GM12874 (cell line): ENCODE data around the gene AMMECR1.

Source experiments
- TF ChIP-seq, protein P1 (sequence below): IDR thresholded peaks from 2 replicates; pipeline ENCODE4 v1.5.1; 2011; ENCODE audit warnings: low read depth, mild to moderate bottlenecking, control low read depth, low read length, moderate library complexity; ENCODE audit not compliant: insufficient read depth

The AMMECR1 gene

DNA sequence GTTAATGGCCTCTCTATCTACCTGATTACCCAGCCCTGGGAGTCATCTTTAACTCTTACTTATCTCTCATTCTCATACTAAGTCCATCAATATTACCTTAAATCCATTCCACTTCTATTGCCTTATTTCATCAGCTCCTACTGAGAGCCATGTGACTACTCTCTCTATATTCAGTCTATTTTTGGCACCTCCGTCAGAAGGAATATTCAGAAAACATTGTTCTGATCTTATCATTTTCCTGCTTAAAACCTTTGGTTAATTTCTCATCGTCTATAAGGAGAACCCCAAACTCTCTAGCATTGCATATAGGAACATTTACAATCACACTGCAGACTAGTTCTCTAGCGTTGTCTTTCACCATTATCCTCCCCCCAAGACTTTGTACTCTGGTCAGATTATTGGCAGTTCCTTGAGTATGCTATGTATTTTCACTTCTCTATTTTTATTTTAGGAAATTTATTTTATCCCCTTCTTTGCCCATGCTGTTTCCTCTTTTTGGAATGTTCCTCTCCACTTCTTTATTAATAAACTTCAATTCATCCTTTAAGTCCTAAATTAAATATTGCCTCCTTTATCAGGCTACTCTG lies 13.7 kb upstream of the AMMECR1 start:
- TF ChIP-seq, protein P1, sequence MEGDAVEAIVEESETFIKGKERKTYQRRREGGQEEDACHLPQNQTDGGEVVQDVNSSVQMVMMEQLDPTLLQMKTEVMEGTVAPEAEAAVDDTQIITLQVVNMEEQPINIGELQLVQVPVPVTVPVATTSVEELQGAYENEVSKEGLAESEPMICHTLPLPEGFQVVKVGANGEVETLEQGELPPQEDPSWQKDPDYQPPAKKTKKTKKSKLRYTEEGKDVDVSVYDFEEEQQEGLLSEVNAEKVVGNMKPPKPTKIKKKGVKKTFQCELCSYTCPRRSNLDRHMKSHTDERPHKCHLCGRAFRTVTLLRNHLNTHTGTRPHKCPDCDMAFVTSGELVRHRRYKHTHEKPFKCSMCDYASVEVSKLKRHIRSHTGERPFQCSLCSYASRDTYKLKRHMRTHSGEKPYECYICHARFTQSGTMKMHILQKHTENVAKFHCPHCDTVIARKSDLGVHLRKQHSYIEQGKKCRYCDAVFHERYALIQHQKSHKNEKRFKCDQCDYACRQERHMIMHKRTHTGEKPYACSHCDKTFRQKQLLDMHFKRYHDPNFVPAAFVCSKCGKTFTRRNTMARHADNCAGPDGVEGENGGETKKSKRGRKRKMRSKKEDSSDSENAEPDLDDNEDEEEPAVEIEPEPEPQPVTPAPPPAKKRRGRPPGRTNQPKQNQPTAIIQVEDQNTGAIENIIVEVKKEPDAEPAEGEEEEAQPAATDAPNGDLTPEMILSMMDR, result no peak

DNA sequence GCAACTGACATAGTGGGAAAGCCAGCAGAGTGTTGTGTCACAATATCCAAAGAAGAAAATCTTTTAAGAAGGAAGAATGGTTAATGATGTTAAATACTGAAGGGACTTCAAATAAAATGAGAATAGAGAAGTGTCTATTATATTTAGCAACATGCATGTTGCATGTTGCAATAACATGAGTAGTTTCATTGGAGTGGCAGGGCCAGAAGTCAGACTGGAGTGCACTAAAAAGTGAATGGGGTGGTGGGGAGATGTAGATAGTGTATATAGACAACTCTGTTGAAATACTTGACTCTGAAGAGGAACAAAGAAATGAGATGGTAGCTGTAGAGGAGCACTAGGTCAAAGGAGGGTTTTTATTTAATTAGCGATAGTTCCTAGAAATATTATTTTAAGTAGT lies 9.5 kb upstream of the AMMECR1 start:
- TF ChIP-seq, protein P1, result no peak

DNA sequence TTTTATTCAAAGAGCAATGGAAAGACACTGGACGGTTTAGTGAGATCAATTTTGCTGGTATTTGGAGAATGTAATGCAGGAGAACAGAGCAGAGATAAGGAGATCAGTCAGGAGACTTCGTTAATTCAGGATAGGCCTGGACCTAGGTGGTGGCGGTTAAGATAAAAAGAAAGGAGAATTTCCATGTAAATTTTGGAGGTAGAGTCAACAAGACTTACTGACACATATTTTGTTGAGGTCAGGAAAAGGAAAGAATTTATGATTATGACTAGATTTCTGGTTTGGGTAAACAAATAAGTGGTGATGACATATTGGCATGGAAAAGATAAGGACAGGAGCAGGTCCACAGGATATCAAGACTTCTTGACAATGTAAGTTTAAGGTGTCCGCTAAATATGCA lies 8.8 kb upstream of the AMMECR1 start:
- TF ChIP-seq, protein P1, result no peak

DNA sequence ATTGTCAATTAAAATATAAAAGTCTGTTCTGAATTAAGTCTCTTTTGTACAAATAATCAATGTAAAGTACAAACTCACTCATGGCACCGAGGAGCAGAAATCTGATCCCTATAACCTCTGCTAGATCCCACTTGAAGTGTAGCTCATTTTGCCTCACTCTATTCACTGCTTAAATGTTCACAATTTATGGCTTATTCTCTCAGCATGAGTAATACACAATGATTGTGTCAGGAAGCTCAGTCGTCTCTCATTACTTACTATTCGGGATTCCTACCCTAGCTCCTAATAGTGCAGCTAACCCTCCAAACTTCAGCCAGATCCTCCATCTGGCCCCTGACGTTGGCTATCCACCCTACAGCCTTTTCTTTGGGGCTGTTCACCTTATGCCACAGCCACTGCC lies 4.7 kb upstream of the AMMECR1 start:
- TF ChIP-seq, protein P1, result no peak

DNA sequence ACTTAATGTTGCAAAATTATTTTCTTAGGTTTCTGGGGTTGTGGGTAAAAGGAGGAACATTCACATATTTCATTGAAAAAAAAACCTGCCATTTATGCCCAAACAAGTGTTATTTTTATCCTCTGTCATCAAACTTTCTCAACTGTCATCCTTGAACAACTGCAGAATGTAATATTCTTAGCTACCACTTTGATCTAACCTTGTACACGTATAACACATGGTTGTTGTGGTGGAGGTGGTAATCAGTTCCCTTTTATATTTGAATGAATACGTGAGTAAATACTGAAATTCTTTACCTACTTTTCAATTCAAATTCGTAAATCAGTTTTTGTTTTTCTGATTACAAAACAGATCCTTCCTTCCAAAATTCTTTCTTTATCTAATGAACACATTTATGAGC lies 3.8 kb upstream of the AMMECR1 start:
- TF ChIP-seq, protein P1, result no peak

DNA sequence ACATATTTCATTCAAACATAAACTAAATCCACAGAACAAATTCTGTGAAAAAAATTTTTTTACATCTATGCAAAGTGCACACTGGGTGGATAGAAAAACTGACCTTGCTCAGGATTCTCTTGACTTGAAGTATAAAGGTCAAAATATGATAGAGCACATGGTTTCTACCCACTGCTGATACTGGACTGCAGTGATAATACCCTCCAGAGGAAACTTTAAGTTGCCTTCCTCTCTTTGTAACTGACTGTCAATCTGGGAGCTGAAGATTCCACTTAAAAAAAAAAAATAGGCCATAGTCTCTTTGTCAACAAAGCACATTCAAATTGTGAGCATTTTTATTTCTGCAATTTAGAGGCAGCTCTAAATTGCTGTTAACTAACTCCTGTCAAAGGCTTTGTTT lies 3.2 kb upstream of the AMMECR1 start:
- TF ChIP-seq, protein P1, result no peak

DNA sequence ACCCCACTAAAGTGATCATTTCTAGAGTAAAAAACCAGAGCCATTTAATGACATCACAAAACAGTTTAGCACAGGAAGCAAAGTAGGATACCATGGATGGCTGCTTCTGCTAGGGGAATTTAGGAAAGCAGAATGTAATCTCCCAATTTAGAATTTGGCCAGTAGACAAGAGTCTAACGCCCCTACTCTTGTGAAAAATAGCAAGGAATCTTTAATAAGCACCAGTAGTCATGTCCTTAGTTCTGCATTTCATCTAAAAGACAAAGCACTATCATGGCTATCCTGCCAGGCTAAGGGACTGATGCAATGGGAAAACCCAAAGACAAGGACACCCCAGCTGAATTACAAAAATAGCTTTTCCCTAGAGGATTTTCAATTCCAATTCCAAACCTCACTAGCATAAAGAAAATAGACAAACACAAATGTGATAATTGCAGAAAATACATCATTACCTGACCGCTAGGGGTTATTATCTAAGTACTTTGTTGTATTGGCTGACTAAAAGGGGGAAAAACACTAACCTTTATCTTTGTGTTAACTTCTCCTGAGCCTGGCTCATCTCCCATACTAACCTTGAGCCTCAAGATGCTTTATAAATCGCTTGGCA lies 2.6 kb upstream of the AMMECR1 start:
- TF ChIP-seq, protein P1, result no peak
